H7 (cell line): ENCODE data around the gene SLC35F3. TPM values are rescaled to one million over a fixed set of nuclear protein-coding genes. Genes with fewer than 3 reads are reported as not detected.

Source experiments
- DNase-seq: peaks from one replicate; pipeline ENCODE4 v3.0.0; 2012
- H3K27me3 ChIP-seq: 2 replicates; pipeline ENCODE4 v1.6.0; 2011; ENCODE audit warnings: mild to moderate bottlenecking, low read length; ENCODE audit not compliant: control insufficient read depth, insufficient read depth
- H3K36me3 ChIP-seq: replicated peaks from 2 replicates; pipeline ENCODE4 v1.5.1; 2011; ENCODE audit warnings: low read length; ENCODE audit not compliant: control insufficient read depth, insufficient read depth
- H3K4me3 ChIP-seq: 2 replicates; pipeline ENCODE4 v1.5.1; 2011; ENCODE audit warnings: low read depth, mild to moderate bottlenecking, control low read depth, low read length, moderate library complexity; ENCODE audit not compliant: insufficient read depth
- total RNA-seq: library from RNA; depleted of rRNA; stranded (reverse); fragments of >200 nt; shearing (Covaris generic); gene quantifications from 2 replicates; pipeline ENCODE4 v1.2.3, GENCODE V29; 2014

The SLC35F3 gene
- total RNA-seq, 1 experiment from 2014 or later, result 7.2 TPM

DNA sequence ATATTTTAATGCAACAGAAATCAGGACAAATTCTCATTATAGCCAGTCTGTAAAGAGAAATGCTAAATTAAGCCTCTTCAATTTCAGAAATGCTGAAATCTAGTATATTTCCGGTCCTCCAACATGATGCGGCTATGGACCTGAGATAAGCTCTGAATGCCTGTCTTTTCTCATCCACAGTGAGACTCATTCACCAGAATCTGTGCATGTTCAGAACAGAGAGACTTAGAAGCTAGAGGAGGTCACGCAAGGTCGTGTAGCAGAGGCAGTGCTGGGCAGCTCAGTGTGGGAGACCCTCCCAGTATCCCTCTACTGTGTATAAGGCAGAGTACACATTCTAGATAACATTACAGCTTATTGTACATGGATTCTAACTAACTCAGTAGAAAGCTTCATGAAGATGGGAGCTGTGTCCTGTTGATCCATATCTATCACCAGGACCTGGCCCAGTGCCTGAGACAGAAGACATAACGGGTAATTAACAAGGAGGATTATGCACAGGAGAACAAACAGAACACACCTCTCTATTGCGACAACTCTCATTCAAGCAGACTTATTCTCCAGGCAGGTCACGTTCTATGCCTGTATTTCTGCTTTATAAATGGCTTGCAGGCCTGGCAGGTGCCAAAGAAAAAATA is 371.8 kb downstream of the SLC35F3 start:
- Histone ChIP-seq H3K4me3 (no peak overlapping the region), H3K36me3 (no peaks in the 10 kb centered on the region), H3K27me3 (no peaks in the 10 kb centered on the region)
- DNase-seq, result no peak

DNA sequence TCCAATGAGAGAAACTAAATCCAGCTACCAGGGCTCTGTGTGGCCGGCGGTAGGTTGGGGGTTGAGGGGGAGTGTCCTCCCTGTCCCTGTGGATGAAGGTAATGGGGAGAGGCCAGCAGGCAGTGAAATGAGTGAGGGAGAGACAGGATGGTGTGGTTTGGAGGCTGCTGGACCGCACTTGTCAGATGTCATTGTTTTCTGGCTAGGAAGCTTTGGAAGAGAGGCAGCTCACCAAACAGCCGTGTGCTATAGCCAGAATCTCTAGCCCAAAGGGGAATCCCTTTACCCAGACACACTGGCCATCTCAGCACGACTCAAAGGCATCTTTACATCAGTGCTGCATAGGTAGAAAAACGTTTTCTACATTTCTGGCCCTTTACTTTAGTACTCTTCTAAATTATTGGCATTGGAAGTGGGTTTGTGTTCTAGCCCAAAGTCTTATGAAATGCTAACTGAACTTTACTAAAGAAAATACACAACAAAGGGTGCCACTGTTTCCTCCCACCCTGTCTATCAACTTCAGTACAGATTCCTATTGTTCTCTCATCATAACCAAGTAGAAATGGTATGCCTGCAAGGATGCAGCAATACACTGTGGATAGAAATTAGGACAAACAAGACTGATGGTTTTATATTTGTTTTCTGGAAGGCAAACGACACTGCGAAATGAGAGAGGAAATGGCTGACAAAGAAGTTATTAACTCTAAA is 372.8 kb downstream of the SLC35F3 start:
- H3K4me3 ChIP-seq, result no peak overlapping the region
- H3K27me3 ChIP-seq, result no peaks in the 10 kb centered on the region
- no peak for DNase-seq
- H3K36me3 ChIP-seq, result no peaks in the 10 kb centered on the region

DNA sequence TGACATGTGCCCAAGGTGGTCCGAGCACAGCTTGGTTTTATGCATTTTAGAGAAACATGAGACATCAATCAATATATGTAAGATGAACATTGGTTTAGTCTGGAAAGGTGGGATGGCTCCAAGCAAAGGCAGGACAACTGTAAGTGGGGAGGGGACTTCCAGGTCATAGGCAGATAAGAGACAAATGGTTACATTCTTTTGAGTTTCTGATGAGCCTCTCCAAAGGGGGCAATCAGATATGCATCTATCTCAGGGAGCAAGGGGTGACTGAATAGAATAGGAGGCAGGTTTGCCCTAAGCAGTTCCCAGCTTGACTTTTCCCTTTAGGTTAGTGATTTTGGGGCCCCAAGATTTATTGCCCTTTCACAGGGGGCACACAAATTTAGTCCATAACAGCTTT is 374.5 kb downstream of the SLC35F3 start:
- Histone ChIP-seq H3K36me3 (no peaks in the 10 kb centered on the region), H3K4me3 (no peak overlapping the region), H3K27me3 (no peaks in the 10 kb centered on the region)
- DNase-seq, result no peak

DNA sequence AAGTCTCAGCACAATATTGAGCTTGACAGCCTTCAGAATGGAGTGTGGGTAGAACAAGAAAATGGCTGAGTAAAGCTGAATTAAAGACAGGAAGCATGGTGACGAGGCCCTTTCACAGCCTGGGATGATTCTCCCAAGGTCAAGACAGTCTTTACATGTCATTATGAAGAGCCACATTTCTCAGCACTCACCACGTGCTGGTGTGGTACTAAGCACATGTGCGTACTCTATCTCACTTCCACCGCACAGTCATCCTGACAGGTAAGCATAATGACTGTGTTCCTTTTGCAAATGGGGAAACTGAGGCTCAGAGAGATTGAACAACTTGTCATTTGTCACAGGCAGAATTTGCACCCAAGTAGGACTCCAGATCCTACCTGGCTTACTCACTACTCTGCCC is 376.0 kb downstream of the SLC35F3 start:
- H3K27me3 ChIP-seq, result no peaks in the 10 kb centered on the region
- no peak overlapping the region for H3K4me3 ChIP-seq
- DNase-seq, result no peak
- H3K36me3 ChIP-seq, result no peaks in the 10 kb centered on the region

DNA sequence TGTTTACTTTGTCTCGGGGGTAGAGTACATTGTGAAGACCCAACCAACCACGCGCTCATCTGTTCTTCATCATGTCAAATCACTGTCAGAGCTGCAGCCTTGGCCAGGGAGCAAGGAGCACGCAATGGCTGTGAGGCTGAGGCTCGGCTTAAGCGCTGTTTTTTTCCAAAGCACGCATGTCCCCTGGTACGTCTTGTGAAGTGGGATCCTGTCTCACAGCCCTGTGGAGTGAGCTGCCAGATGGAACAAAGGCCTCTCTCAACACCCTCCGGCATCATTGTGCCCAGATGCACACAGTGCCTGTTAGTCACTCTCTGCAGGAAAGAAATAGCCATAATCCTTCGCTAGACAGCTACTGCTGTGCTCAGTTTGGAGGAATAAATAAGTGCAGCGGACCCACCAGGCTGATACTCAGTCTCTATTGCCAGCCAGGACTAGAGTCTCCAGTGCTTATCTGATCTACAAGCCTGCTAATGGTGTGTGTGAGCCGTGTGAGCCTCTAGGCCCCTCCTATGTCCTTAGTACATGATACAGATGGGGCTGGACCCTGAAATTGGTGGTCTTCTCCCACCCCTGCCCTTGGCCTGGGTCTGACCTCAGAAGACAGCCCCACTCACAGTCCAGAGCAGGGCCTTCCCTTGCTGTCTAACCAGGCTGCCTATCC is 377.5 kb downstream of the SLC35F3 start:
- no peaks in the 10 kb centered on the region for H3K36me3 ChIP-seq
- H3K4me3 ChIP-seq, result no peak overlapping the region
- H3K27me3 ChIP-seq, result no peaks in the 10 kb centered on the region
- DNase-seq, result no peak

DNA sequence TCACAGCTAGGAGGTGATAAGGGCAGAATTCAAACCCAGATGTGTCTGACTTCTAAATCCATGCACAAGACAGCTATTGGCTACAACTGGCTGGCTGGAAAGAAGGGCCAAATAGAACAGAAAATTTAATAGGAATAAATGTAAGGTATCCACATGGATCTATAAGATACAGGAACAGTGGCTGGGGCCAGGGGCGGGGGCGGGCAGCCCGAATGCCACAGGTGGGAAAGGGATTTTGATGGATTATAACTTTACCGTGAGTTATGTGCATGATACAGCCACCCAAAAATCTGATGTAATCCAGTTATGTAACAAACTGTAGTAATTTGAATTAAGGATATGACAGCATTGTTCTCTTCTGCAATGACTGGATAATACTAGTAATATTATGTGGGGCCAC is 381.7 kb downstream of the SLC35F3 start:
- Histone ChIP-seq H3K4me3 (no peak overlapping the region), H3K27me3 (no peaks in the 10 kb centered on the region), H3K36me3 (no peaks in the 10 kb centered on the region)
- no peak for DNase-seq

DNA sequence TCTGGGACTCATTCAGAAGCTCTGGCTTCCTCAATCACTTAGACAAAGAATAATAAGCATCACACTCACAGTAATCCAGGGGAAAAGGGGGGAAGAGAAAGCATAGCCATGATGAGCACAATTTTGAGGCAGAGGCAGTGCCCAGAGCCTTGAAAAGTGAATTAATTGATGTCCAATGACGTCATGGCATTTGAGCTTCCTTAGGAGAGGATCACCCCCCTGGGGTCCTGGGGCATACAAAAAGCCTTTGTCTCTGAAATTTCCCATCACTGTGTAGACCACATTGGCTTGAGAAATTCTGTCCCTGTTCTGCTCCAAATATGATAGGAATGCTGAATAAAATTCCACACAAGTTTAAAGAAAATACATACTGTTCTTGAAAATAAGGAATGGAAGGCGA is 384.5 kb downstream of the SLC35F3 start:
- no peak for DNase-seq
- H3K27me3 ChIP-seq, result no peaks in the 10 kb centered on the region
- no peak overlapping the region for H3K4me3 ChIP-seq
- H3K36me3 ChIP-seq, result no peaks in the 10 kb centered on the region

DNA sequence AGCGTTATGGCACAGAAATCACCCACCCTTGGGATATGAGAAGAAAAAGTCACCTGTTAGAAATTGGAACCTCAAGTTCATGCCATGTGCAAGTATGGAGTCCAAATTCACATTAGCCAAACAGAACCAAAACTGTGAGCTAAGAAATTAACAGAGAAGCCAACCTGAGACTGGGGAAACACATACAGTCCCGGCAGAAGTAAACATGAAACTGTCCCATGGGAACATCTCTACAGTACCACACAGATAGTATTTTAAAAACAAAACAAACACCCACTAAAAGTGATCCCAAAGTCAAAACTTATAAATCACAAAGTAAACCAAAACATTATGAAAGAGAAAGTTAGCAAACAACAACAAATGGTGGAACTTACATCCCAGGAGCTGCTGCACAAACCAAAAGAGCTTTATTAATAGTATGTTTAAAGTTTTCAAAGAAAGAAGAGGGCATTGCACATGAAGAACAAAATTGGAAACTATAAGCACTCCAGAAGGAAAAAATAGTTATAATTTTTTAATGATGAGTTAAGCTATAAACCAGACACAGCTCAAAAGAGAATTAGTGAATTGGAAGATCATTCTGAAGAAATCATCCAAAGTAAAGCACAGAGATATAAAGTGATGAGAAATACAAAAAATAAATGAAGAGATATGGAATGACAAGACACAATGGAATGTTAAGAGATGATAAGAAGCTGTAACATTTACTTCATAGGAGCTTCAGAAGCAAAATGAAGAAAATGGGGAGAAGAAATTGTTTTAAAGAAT is 385.2 kb downstream of the SLC35F3 start:
- H3K4me3 ChIP-seq, result no peak overlapping the region
- H3K36me3 ChIP-seq, result no peaks in the 10 kb centered on the region
- H3K27me3 ChIP-seq, result no peaks in the 10 kb centered on the region
- no peak for DNase-seq

DNA sequence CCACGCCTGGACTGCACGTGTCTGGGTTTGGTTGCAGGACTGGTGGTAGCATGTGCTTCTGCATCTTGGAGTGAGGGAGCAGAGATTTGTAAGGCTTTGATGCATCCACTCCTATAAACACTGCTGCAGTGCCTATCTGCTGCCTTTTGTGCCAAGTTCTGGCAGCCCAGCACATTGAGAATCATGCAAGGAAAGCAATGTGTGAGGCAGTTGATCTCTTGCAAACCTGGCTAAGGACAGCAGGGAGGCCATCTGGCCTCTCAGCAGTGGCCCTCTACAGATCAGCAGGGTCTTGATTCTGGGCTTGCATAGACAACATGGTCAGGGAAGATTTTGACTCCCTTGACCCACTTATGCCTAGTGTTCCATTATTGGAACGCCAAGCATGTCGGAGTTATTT is 387.5 kb downstream of the SLC35F3 start:
- no peaks in the 10 kb centered on the region for H3K27me3 ChIP-seq
- H3K4me3 ChIP-seq, result no peak overlapping the region
- H3K36me3 ChIP-seq, result no peaks in the 10 kb centered on the region
- no peak for DNase-seq

DNA sequence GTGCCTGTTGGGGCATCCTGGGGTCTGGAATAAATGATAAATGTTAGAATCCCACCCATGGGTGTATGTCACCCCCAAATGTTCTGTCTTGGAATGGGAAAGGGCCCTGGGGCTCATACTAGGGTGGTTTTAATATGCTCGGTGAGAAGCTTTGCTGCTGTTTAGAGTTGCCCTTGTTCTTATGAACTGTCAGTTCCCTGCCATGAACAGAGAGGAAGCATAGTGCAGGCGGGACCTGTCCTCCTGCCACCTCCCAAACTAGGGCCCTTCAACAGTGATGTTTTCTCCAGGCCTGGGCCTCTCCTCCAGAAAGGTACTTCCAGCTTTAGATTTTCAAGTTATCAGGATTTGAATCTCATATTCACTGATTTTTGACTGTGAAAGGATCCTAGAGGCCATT is 388.1 kb downstream of the SLC35F3 start:
- no peak for DNase-seq
- H3K27me3 ChIP-seq, result no peaks in the 10 kb centered on the region
- H3K36me3 ChIP-seq, result no peaks in the 10 kb centered on the region
- no peak overlapping the region for H3K4me3 ChIP-seq

DNA sequence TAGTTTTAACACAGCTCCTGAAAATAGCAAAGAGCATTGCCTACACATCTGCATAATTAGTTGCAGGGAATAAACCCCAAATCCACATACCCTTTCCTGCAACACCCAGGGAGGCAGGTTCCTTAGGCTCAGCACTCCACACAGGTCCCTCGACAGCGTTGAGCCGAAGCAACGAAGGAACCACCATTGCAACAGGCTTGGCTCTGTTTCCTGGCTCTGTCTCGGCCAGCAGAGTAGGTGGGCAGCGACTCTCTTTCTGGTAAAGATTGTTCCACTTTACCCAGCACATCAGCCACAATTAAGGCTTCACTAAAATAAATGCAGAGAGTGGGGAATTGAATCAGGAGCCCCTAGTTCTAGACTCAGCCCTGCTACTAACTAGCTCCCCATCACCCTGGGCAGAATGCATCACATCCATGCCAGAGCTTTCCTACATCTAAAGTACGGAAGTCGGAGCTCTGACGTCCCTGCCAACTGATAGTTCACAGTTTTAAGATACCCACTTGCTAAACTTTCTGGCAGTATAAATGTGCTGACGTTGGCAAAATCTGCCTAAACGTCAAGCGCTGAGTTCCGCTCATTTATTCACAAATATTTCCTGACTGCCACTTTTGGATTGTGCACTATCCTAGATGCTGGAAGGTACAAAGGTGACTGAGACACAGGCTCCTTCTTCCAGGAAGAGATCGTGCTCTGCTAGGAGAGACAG is 389.8 kb downstream of the SLC35F3 start:
- H3K36me3 ChIP-seq, result no peaks in the 10 kb centered on the region
- H3K27me3 ChIP-seq, result no peaks in the 10 kb centered on the region
- no peak for DNase-seq
- H3K4me3 ChIP-seq, result no peak overlapping the region

DNA sequence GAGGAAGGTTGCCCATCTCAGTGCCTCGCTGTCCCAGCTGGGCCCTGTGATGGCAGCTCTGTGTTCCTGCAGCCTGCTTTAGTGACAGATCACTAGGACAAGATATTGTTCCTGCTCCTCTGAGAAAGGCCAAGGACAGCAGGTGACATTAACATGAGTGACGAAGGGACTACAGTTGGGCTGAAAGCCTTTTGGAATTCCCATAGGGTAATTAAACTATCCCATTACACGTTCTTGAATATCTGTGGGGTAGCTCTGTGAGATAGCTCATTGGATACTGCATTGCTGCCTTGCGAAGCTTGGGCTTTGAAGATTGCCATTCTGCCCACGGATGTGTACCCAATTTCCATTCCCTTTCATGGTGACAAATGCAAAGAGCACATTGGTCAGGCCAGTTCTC is 390.6 kb downstream of the SLC35F3 start:
- no peak for DNase-seq
- no peaks in the 10 kb centered on the region for H3K27me3 ChIP-seq
- no peak overlapping the region for H3K4me3 ChIP-seq
- H3K36me3 ChIP-seq, result no peaks in the 10 kb centered on the region

DNA sequence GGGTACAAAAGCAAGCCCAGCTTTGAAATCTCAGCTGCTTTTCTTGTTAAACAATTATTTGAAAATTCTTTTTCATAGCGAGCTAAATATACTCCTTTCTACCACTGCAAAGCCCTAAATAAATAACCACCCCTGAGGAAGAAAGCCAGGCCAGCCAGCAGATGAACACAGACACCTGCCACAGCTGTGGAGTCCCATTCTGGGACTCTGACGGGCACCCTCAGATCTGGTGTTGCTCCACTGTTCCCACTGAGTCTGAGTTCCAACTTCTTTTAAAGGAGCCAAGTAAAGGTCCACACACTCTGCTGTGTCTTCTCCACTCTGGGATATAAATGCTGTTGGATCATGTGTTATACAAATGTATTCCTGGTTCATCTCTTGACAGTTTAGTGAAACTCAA is 391.1 kb downstream of the SLC35F3 start:
- no peak for DNase-seq
- Histone ChIP-seq H3K36me3 (no peaks in the 10 kb centered on the region), H3K4me3 (no peak overlapping the region), H3K27me3 (no peaks in the 10 kb centered on the region)

DNA sequence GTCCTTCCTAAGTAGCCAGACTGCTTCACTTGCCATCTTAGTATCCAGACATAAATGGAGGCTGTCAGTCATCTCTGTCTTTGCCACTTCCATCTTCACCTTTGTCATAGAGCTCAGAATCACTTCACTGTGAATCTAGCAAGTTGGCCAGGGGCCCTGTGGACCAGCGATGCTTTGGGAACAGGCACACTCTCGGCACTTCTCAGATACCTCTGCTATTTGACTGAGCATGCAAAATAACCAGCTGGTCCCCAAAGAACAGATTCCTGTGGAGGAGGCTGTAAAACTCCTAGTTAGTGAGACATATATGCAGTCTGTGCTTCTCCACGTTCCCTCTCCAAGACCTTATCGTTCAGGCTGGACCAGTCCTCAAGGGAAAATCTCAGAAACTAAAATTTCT is 392.0 kb downstream of the SLC35F3 start:
- no peak for DNase-seq
- Histone ChIP-seq H3K36me3 (no peaks in the 10 kb centered on the region), H3K4me3 (no peak overlapping the region), H3K27me3 (no peaks in the 10 kb centered on the region)
